ENCODE results near the gene TOLLIP. TPM values are rescaled to one million over a fixed set of nuclear protein-coding genes. Genes with fewer than 3 reads are reported as not detected.

The TOLLIP gene
- total RNA-seq, 2 donors from 2014 or later, result 51.1 to 63.9 TPM

DNA sequence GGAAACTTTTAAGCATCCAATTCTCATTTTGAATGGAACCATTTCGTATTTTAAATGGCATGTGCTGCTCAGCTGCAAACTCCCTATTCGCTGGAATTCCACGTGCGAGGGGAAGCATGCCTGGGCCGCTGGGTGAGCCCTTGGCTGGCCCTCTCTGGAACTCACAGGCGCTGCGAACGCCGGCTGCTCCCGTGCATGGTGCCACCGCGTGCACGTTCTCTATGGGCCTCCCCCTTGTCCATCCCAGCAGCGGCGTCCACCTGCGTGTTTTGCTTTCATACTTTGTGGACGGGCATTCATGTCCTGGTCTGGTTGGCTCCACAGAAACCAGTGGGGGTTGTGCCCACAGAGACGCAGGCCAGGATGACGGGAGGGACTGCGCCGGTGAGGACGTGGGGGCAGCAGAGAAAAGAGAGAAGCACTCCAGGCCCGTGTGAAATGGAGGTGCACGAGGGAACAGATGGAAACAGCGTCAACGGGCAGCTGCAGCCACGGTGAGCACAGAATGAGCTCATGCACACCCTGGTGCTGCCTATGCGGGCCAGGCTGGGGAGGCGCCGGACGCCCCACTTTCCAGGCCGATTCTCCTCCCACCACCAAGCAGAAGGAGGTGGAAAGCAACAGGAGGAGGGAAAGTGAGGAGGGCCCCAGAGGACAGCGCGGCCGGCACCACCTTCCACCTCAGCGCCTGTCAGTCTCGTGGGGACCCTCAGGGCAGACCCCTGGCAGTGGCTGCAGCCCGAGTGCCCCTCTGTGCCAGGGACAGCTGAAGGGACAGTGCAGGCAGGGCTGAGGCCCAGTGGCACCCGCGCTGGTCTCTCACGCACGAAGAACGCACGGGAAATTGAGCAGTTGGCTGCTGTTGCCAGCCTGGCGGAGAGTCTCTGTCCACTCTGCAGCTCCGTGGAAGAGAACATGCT is 29.1 kb downstream of the TOLLIP start:
- TF ChIP-seq POLR2A (IDR thresholded peaks at IDR 0.05) (no peak), CTCF (IDR thresholded peaks at IDR 0.05) (no peak)
- no peak overlapping the region for H3K27ac ChIP-seq
- intact Hi-C loops (cut with DNase I), result no loop called here
- peaks cover 12 to 35% of the 10 kb centered on the region in 2 donors for H3K36me3 ChIP-seq (replicated peaks in 1 of 2; ENCODE audit: insufficient read depth in 1 of 2, low read depth in 2 of 2)
- ATAC-seq (no peak), DNase-seq (no peak)
- H3K4me1 ChIP-seq, result no peaks in the 10 kb centered on the region
- H3K9me3 ChIP-seq, result no peaks in the 10 kb centered on the region
- 90 to 95% methylated on average over 38 to 43 of the region's 46 CpGs for WGBS, 2 donors
- no peak overlapping the region for H3K4me3 ChIP-seq
- no peaks in the 10 kb centered on the region for H3K27me3 ChIP-seq

- Histone ChIP-seq H3K36me3 (replicated peaks in 1 of 2; ENCODE audit: insufficient read depth in 1 of 2, low read depth in 2 of 2) (peaks cover 12 to 28% of the 10 kb centered on the region in 2 donors), H3K4me3 (no peak overlapping the region), H3K27me3 (no peaks in the 10 kb centered on the region), H3K9me3 (no peaks in the 10 kb centered on the region), H3K4me1 (no peaks in the 10 kb centered on the region), H3K27ac (no peak overlapping the region)
- TF ChIP-seq CTCF (IDR thresholded peaks at IDR 0.05) (no peak), POLR2A (IDR thresholded peaks at IDR 0.05) (no peak)
- DNase-seq, result no peak
- 92 to 95% methylated on average over 8 to 14 of the region's 14 CpGs for WGBS, 2 donors
- ATAC-seq, result no peak
- intact Hi-C loops (cut with DNase I), result no loop called here
These were observed 29.8 kb downstream of the TOLLIP start for GRCh38 chr11:1279674-1280055.

DNA sequence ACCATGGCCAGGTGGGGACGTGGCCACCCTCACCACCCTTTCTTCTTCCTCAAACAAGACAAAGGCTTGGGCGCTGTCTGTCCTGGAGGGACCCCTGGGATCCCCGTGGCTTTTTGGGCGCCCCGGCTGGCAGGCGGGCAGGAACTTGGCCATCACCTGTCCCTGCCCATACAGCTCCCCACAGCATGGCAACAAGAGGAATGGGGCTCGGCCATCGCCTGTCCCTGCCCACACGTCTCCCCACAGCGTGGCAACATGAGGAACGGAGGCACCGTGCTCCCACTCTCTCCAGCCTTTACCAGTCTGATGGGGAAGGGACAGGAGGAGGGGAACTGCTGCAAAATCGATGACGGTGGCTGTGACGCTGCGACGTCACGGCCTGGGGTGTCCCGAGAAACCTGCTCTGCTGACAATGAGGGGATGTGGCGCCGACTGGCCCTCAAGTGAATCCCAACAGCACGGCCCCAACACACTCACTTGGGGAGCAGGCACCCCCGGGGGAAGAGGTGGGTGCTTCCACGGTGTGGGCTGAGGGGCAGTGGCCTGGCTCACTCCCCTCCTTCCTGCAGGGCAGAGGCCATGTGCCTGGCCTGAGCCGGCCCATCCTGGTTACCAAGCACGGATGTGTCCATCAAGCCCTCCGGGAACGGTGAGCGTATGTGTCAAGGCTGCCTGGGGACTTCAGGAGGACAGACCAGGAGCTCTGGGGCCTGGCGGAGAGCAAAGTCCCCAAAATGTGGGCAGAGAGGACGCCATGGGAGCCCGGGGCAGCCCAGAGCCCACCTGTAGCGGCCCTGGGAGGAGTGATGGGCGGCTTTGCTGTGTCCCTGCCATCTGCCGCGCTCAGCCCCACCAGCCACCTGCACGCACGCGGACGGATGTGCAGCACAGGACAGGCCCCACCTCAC is 30.4 kb downstream of the TOLLIP start:
- intact Hi-C loops (cut with DNase I), result no loop called here
- 94 to 95% methylated on average over 16 to 40 of the region's 40 CpGs for WGBS, 2 donors
- ATAC-seq, result no peak
- DNase-seq, result no peak
- Histone ChIP-seq H3K4me3 (no peak overlapping the region), H3K9me3 (no peaks in the 10 kb centered on the region), H3K27me3 (no peaks in the 10 kb centered on the region), H3K36me3 (replicated peaks in 1 of 2; ENCODE audit: insufficient read depth in 1 of 2, low read depth in 2 of 2) (peaks cover 12 to 26% of the 10 kb centered on the region in 2 donors), H3K27ac (no peak overlapping the region), H3K4me1 (no peaks in the 10 kb centered on the region)
- TF ChIP-seq CTCF (IDR thresholded peaks at IDR 0.05), result no peak
- TF ChIP-seq POLR2A (IDR thresholded peaks at IDR 0.05), result no peak

- Histone ChIP-seq H3K36me3 (replicated peaks in 1 of 2; ENCODE audit: insufficient read depth in 1 of 2, low read depth in 2 of 2) (peaks cover 12 to 23% of the 10 kb centered on the region in 2 donors), H3K9me3 (no peaks in the 10 kb centered on the region)
These were observed 31.4 kb downstream of the TOLLIP start for GRCh38 chr11:1277936-1278512.

More at GRCh38 chr11:1277936-1278512, 31.4 kb downstream of the TOLLIP start:
- ATAC-seq (no peak), DNase-seq (no peak)
- 92 to 93% methylated on average over 4 to 27 of the region's 27 CpGs for WGBS, 2 donors
- H3K4me3 ChIP-seq, result no peak overlapping the region
- no peak overlapping the region for H3K27ac ChIP-seq
- intact Hi-C loops (cut with DNase I), result no loop called here
- no peaks in the 10 kb centered on the region for H3K27me3 ChIP-seq
- H3K4me1 ChIP-seq, result no peaks in the 10 kb centered on the region
- TF ChIP-seq POLR2A (IDR thresholded peaks at IDR 0.05), result no peak
- TF ChIP-seq CTCF (IDR thresholded peaks at IDR 0.05), result no peak

All from body of pancreas (tissue), 4 donors.